ENCODE data around the gene TMTC2.

Gene TMTC2

DNA sequence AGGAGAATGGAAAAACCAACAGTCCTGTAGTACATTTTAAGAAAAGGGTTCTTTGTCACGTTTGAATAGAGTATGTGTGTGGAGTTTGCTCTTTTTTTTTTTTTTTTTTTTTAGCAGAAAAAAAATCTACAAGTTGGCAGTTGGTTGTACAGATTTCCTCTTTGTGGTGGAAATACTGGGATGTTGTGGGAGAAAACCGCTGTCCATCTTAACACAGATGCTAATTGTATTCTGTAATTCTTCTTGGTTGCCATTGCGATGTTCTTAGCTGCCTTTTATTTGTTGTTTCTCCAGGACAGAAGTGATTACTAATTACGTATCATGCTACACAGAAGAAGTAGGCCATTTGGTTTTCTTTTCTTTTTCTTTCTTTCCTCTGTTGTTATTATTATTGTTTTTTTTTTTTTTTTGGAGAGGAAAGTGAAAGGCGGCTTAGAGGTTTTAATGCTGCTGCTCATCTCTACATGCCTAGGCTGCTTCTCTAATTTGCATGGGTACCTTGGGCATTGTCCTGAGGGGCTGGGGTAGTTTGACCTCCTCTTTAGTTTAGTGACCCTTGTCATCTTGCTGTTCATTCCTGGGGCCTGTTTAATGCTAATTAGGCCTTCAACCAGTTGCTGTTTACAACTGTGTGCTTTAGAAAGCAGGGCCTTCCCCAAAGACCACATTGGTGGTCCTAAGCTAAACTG is 94.7 kb downstream of the TMTC2 start:
- no peak for DNase-seq (ENCODE audit: low spot score)
- Histone ChIP-seq H3K27ac (no peak overlapping the region), H3K4me3 (no peak overlapping the region)
- TF ChIP-seq, protein P1, sequence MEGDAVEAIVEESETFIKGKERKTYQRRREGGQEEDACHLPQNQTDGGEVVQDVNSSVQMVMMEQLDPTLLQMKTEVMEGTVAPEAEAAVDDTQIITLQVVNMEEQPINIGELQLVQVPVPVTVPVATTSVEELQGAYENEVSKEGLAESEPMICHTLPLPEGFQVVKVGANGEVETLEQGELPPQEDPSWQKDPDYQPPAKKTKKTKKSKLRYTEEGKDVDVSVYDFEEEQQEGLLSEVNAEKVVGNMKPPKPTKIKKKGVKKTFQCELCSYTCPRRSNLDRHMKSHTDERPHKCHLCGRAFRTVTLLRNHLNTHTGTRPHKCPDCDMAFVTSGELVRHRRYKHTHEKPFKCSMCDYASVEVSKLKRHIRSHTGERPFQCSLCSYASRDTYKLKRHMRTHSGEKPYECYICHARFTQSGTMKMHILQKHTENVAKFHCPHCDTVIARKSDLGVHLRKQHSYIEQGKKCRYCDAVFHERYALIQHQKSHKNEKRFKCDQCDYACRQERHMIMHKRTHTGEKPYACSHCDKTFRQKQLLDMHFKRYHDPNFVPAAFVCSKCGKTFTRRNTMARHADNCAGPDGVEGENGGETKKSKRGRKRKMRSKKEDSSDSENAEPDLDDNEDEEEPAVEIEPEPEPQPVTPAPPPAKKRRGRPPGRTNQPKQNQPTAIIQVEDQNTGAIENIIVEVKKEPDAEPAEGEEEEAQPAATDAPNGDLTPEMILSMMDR (IDR thresholded peaks at IDR 0.05) = no peak

DNA sequence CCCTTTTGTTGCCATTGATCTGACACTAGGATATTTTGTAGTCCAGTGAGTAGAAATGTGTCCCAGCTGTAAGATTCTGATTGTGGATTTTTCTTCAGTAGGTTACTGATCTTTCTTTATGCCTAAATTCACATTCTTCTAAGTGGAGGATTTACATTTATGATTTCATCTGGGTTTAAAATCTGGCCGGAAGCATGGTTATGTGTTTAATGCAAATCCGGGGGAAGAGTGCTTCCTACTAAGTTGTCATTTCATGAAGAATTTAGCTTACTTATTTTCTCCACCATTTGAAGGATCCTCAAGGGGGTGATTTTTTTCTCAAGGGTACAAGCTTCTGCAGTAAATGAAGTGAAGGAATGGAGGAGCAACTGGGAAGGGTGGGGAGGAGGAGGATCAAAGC is 96.7 kb downstream of the TMTC2 start:
- Histone ChIP-seq H3K4me3 (no peak overlapping the region), H3K27ac (no peak overlapping the region)
- TF ChIP-seq, protein P1 (IDR thresholded peaks at IDR 0.05) = no peak
- DNase-seq (ENCODE audit: low spot score) = no peak

DNA sequence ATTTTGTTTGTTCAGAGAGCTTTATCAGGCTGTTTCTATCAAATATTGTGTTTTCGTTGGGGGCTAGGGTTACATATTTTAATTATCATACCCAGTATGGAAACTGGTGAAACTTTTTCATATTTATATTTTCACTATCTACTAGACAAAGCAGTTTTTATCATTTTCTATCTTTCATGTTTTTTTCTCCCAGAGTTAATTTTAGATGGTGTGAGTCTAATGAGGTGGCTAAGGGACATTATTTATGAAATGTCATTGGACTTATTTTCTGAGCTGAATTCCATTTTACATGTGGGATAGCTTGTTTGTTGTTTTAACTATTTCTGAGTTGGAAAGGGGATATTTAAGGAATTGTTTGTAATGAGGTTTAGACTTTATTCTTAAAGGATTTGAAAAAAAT is 100.3 kb downstream of the TMTC2 start:
- DNase-seq (ENCODE audit: low spot score) = no peak
- Histone ChIP-seq H3K27ac (no peak overlapping the region), H3K4me3 (no peak overlapping the region)
- TF ChIP-seq, protein P1 (IDR thresholded peaks at IDR 0.05) = no peak

DNA sequence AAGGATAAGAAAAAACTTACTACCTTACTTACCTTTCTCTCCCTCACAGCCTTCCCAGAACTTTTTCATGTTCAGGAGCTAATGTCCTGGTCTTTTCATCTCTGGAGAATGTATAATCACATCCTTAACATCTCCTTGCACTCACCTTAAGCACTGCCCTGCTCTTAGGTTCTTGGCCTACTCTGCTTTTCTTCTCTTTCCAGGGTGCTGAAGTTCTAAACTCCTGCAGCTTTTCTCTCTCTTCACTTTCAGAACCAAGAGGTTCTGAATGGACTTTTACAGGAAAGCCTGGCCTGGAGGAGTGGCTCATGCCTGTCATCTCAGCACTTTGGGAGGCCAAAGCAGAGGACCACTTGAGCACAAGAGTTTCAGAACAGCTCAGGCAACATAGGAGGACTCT is 101.9 kb downstream of the TMTC2 start:
- TF ChIP-seq, protein P1 (IDR thresholded peaks at IDR 0.05) = no peak
- H3K27ac ChIP-seq = no peak overlapping the region
- H3K4me3 ChIP-seq = no peak overlapping the region
- DNase-seq (ENCODE audit: low spot score) = no peak

DNA sequence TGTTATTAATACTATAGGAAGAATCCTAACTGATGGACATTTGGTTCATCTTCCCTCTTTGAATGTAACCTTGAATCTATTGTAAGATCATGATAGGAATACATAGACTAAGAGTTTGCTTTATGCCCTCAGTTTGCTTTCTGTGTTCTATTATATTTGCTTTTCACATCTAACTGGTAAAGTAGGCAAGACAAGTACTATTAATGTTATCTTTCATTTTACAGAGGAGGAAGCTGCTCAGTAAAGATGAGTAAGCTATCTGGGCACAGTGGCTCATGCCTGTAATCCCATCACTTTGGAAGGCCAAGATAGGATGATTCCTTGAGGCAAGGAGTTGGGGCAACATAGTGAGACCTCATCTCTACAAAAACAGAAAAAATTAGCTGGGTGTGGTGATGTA is 103.0 kb downstream of the TMTC2 start:
- TF ChIP-seq, protein P1 (IDR thresholded peaks at IDR 0.05) = no peak
- Histone ChIP-seq H3K27ac (no peak overlapping the region), H3K4me3 (no peak overlapping the region)
- DNase-seq (ENCODE audit: low spot score) = no peak

DNA sequence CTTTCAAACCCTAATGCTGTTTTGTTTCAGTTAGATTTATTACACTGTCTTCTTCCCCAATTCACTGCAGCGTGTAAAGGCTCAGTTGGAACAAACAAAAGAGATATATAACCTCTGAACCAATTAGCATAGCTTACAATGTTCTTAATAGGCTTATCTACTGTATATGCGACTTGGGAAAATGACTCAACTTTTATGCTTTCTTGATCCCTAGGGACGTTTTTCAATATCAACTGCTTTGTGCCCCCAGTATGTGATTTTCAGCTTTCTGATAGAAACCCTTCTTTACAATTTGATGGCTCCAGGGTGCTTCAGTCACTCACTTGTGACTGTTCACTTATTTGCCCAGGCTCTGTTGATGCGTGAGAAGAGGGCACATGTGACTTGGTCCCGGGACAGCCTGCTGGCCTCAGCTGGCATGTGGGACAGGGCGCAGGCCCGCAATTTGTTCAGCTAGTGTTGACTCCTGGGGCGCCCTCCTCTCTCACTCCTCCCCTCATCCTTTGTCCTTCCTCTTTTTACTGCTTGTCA is 107.1 kb downstream of the TMTC2 start:
- Histone ChIP-seq H3K27ac (no peak overlapping the region), H3K4me3 (no peak overlapping the region)
- DNase-seq (ENCODE audit: low spot score) = no peak
- TF ChIP-seq, protein P1 (IDR thresholded peaks at IDR 0.05) = no peak

DNA sequence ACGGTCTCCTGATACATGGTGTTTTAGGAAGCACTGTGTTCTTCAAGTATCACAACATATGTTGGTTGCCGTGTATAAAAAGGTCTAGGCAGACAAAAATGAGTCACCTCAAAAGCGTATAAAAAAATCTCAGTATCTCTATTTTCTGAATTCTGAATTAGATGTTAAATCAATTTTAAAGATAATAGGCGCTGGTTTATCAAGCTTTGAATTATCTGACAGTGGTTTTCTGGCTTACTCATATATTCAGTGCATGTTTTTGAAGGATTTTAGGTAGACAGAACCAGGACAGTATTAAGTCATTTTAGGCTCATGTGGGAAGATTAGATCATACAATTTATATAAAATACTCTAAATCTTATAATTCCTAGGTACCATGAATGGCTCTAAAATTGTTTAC is 110.8 kb downstream of the TMTC2 start:
- no peak overlapping the region for H3K4me3 ChIP-seq
- DNase-seq (ENCODE audit: low spot score) = no peak
- no peak overlapping the region for H3K27ac ChIP-seq
- TF ChIP-seq, protein P1 (IDR thresholded peaks at IDR 0.05) = no peak

All from coronary artery (tissue), 2 donors.